NB4 (cell line): Measurements from ENCODE around the gene DIAPH3.

Experiments used
- CTCF ChIP-seq: IDR thresholded peaks from one replicate; pipeline ENCODE4 v1.5.1; 2012; ENCODE audit warnings: low read depth, low read length
- MAX ChIP-seq: IDR thresholded peaks from 2 replicates; pipeline ENCODE4 v1.6.1; 2011; ENCODE audit warnings: low read depth, low read length
- POLR2A ChIP-seq: IDR thresholded peaks from 2 replicates; pipeline ENCODE4 v1.6.1; 2011; ENCODE audit warnings: mild to moderate bottlenecking; ENCODE audit not compliant: insufficient read length; ENCODE audit errors: extremely low read depth

GRCh38 chr13:60147361-60147760 lies 16.4 kb downstream of the DIAPH3 start:
- TF ChIP-seq CTCF (no peak), POLR2A (no peak), MAX (no peak)
